NOMO-1 treated with dmso at 0.1 percent for 144 hours (cell line): Measurements from ENCODE around the gene GOLGA2.
A peak's percentile ranks its signal among the peaks of the same experiment; 100 is the strongest.

Experiments used
- DNase-seq: peaks from one replicate; lab custom pipeline; 2025; ENCODE audit not compliant: unreplicated experiment; lab: John Stamatoyannopoulos, UW

The GOLGA2 gene

DNA sequence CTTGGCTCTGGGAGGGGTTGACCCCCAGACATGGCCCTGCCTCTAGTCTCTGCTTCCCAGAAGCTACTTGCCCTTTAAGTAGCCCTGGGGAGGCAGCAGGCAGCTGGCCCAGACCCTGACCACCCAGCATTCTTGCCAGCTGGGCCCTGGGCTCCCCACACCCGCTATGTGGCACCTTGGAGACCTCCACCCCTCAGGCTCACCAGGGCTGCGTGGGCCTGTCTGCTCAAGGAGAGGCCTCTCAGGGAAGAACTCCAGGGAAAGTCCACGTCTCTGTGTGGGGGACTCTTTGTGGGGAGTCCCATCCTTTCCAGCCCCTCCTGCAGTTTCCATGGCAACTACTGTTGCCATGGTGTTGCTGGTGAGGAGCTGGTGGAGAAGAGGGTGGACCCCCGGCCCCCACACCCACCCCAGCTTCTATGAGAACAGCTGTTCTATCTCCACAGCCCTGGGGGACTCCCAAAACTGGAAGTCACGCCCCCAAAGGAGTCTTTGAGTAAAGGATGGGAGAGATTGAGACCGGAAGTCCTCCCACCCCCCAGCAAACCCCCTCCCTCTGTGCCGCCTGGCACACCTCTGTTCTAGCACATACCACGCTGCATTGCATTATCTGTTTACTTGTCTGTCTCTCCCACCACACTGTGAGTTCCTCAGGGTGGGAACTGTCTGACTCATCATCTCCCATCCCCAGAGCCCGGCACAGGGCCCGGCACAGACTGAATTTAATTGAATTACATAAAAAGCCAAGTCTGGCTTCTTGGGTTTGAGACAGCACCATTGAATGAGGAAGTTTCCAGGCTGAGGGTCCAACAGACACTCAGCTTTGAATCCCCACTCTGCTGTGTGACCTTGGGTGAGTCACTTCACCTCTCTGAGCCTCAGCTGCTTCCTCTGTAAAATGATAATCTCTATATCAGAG is 60.1 kb downstream of the GOLGA2 start:
- DNase-seq, result no peak

GRCh38 chr9:128214571-128215490 is 61.0 kb downstream of the GOLGA2 start:
- DNase-seq, result no peak

DNA sequence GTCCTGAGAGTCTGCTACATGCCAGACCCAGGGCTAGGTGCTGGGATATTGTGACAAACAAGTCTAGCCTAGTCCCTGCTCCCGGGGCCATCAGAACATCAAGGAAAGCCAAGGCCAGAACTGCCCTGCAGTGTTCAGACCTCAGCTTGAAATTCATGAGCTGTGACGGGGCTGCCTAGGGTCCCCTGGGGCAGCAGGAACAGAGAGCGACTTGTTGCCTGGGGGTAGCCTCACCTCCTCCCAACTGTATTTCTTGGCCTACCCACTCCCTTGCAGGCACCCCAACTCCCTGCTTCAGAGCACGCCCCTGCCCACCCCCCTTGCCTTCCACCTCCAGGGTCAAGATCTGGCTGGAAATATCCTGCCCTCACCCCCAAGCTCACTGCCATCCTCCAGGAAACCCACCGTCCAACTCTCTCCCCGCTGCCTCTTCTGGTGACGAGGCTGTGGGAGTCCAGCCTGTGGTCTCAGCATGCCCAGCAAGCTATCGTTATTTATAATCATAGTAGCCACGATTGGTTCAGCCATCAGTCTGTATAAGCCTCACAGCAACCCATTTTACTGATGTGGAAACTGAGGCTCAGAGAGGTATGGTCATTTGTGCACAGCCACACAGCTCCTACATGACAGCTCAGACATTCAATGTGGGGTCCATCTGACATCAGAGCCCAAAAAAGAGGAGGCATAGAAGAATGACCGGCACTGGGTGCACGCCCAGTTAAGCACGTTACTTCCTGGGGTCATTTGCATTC is 61.9 kb downstream of the GOLGA2 start:
- DNase-seq, result no peak

DNA sequence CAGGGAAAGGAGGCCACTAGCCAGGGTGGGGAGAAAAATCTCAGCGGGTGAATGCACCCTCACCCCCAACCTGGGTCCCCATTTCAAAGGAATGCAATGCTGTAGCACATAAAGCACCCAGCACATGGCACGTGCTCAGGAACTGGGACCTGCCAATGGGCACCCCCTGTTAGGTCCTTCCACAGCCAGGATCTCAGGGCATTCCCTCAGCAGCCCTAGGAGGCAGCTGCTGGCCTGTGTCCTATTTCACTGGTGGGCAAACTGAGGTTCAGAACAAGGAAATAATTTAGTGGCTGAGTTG is 63.9 kb downstream of the GOLGA2 start:
- no peak for DNase-seq

DNA sequence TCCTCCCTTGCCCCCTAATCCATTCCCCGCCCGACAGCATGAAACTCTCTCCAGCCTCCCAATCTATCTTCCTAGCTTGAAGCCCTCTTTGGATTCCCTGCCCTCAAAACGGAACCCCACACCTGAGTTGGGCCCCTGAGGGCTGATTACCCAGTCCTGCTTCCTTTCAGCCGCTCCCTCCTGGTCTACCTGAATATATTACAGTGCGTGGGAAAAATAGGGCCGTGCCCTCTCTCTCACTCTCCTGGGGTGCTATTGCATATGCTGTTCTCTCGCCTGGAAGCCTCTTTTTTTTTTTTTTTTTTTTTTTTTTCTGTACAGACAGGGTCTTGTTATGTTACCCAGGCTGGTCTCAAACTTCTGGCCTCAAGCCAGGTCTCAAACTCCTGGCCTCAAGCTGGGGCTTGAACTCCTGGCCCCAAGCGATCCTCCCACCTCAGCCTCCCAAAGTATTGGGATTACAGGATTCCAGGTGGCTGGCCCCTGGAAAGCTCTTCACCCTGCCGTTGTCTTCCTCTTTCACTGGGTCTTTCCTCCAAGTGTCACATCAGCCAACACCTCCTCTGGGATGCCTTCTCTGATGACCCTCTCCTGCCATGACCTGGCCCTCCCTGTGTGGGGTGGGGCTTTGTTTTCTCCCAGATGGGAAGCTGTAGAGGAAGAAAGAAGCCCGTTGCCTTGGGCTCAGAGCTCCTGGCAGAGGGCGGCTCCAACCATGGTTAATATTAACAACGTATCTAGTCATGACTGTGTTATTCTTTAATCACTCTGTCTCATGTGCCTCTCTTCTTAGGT is 64.4 kb downstream of the GOLGA2 start:
- DNase-seq, result no peak

- no peak for DNase-seq
These were observed 66.7 kb downstream of the GOLGA2 start for GRCh38 chr9:128208946-128209669.

DNA sequence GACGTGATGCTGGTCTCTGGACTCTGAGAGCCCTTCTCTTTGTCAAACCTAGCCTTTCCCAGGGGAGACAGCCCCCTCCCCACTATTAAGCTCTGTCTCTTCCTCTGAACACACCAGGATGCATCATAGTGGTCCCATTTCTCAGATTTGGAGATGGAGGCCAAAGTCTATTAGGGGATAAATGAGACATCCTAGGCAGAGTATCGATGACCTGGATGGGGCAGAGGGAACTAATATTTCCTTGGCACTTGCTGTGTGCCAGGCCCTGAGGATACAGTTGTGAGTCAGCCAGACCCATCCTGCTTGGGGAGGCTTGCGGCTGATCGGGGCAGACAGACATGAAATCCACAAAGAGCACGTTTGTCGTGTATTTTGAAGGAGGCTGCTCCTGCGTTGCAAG is 67.4 kb downstream of the GOLGA2 start:
- no peak for DNase-seq

GRCh38 chr9:128206916-128207910 is 68.6 kb downstream of the GOLGA2 start:
- DNase-seq, result peak; percentile 24

- DNase-seq, result no peak
These were observed 69.3 kb downstream of the GOLGA2 start for GRCh38 chr9:128206484-128206883.
